ENCODE measurements around the gene ZNF18. TPM values are rescaled to one million over a fixed set of nuclear protein-coding genes. Genes with fewer than 3 reads are reported as not detected.

Gene ZNF18, protein sequence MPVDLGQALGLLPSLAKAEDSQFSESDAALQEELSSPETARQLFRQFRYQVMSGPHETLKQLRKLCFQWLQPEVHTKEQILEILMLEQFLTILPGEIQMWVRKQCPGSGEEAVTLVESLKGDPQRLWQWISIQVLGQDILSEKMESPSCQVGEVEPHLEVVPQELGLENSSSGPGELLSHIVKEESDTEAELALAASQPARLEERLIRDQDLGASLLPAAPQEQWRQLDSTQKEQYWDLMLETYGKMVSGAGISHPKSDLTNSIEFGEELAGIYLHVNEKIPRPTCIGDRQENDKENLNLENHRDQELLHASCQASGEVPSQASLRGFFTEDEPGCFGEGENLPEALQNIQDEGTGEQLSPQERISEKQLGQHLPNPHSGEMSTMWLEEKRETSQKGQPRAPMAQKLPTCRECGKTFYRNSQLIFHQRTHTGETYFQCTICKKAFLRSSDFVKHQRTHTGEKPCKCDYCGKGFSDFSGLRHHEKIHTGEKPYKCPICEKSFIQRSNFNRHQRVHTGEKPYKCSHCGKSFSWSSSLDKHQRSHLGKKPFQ
- 6.3 to 8.4 TPM (median 7.7 TPM) in 3 replicates for polyA plus RNA-seq
- polyA plus RNA-seq (2011; ENCODE audit: low read depth) = 3.3 TPM
- 3.4 and 5.6 TPM in 2 replicates for polyA plus RNA-seq (2011; cell fraction: cytosol; rRNA removed)
- 13.7 TPM in 2 replicates for polyA plus RNA-seq (2011; cell fraction: nucleus; rRNA removed)
- 4.7 and 6.9 TPM in 2 replicates for polyA plus RNA-seq (2012; ENCODE audit: low replicate concordance)
- 3.6 to 6.8 TPM (median 6.5 TPM) in 3 replicates for polyA minus RNA-seq
- 4.2 TPM for polyA minus RNA-seq (2011; cell fraction: cytosol; rRNA and poly(A)+ RNA removed)
- 5.3 and 9.8 TPM in 2 replicates for polyA minus RNA-seq (2011; cell fraction: nucleus; rRNA and poly(A)+ RNA removed)

DNA sequence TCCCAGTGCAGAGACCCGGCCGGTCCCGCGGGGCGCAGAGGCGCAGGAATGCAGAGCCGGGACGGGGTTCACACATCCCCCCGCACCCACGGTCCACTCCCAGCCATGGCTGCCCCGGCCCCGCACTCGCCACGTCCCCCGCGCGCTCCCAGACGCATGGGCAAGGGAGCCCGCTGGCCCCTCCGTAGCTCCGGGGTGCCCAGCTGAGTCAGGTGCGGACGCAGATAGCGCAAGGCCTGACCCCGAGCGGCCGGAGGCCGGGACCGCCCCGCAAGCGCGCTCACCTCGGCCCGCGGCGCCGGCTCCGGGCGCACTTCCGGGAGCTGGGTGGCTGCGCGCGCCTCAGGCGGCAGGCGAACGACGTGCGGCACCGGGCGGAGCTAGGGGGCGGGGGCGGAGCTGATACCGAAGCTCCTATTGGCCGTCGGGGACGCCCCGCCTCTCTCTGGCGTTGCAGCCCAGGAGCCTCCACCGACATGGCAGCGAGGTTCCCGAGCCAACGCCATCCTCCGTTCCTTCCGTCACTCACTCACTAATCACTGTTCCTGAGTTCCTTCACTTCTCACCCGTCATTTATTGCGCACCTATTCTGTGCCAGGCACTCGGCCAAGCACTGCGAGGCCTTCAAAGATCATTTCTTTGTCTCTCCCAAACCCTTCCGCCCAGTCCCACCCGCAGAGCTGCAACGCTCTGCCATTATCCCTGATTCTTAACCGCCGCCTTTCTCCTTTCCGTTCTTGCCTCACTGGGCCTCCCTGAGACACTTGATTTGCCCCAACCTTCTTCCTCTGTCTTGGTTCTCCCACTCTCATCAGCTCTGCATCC lies at the start of gene ZNF18:
Gene ZNF18, minus strand, starts transcription at position 329 of the 825 bp plus-strand sequence. CDS start 4,646 bp downstream, outside the sequence.
- H3K4me2 ChIP-seq (ENCODE audit: control insufficient read depth, extremely low read depth, insufficient read depth, low read depth, low read length) = peak within 1 kb of the TSS; percentile 94
- H3K9me1 ChIP-seq (ENCODE audit: control insufficient read depth, extremely low read depth, insufficient read depth, low read length) = no peaks in the 10 kb centered on the region
- no peaks in the 10 kb centered on the region for H3K36me3 ChIP-seq (ENCODE audit: control insufficient read depth in 2 of 2, extremely low read depth in 1 of 2, insufficient read depth in 2 of 2, low read length in 2 of 2)
- H3K27me3 ChIP-seq (ENCODE audit: control insufficient read depth, extremely low read depth, insufficient read depth, low read length) = no peaks in the 10 kb centered on the region
- H4K20me1 ChIP-seq (ENCODE audit: control insufficient read depth, extremely low read depth, insufficient read depth, low read length) = no peaks in the 10 kb centered on the region
- peak within 1 kb of the TSS; percentile 78 to 88 (median 86) for H3K4me3 ChIP-seq (ENCODE audit: control insufficient read depth in 2 of 3, extremely low read depth in 1 of 3, insufficient read depth in 2 of 3, low read depth in 1 of 3, low read length in 3 of 3)
- FAIRE-seq (peak; percentile 48), DNase-seq (ENCODE audit: low read depth, low spot score) (no peak)
- TF ChIP-seq, protein P1, sequence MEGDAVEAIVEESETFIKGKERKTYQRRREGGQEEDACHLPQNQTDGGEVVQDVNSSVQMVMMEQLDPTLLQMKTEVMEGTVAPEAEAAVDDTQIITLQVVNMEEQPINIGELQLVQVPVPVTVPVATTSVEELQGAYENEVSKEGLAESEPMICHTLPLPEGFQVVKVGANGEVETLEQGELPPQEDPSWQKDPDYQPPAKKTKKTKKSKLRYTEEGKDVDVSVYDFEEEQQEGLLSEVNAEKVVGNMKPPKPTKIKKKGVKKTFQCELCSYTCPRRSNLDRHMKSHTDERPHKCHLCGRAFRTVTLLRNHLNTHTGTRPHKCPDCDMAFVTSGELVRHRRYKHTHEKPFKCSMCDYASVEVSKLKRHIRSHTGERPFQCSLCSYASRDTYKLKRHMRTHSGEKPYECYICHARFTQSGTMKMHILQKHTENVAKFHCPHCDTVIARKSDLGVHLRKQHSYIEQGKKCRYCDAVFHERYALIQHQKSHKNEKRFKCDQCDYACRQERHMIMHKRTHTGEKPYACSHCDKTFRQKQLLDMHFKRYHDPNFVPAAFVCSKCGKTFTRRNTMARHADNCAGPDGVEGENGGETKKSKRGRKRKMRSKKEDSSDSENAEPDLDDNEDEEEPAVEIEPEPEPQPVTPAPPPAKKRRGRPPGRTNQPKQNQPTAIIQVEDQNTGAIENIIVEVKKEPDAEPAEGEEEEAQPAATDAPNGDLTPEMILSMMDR (optimal IDR thresholded peaks at IDR 0.05 in 1 of 3, IDR thresholded peaks at IDR 0.05 in 1 of 3, conservative IDR thresholded peaks at IDR 0.05 in 1 of 3; ENCODE audit: extremely low read depth in 1 of 3, insufficient read depth in 2 of 3, low read length in 3 of 3) = no peak
- no peak for TF ChIP-seq EZH2 (IDR thresholded peaks at IDR 0.05; ENCODE audit: low read length)
- peaks cover 6% of the 10 kb centered on the region for H3K4me1 ChIP-seq (ENCODE audit: control insufficient read depth, extremely low read depth, insufficient read depth, low read length)
- no peaks in the 10 kb centered on the region for H3K9me3 ChIP-seq (ENCODE audit: control insufficient read depth, low read depth, low read length)
- peak within 1 kb of the TSS; percentile 78 for H3K27ac ChIP-seq (ENCODE audit: control insufficient read depth, insufficient read depth, low read length)
- dilution Hi-C loops (cut with MboI; ENCODE audit: extremely low pct_ligation_motif_present, low sequenced_read_pairs) = no loop called here
- peak within 1 kb of the TSS; percentile 84 for H3K9ac ChIP-seq (ENCODE audit: control insufficient read depth, extremely low read depth, insufficient read depth, low read length)
- peaks cover 2% of the 10 kb centered on the region for H3K79me2 ChIP-seq (ENCODE audit: control insufficient read depth, insufficient read depth, low read length)
- peak within 1 kb of the TSS; percentile 94 for H2AFZ ChIP-seq (ENCODE audit: control insufficient read depth, low read length)

DNA sequence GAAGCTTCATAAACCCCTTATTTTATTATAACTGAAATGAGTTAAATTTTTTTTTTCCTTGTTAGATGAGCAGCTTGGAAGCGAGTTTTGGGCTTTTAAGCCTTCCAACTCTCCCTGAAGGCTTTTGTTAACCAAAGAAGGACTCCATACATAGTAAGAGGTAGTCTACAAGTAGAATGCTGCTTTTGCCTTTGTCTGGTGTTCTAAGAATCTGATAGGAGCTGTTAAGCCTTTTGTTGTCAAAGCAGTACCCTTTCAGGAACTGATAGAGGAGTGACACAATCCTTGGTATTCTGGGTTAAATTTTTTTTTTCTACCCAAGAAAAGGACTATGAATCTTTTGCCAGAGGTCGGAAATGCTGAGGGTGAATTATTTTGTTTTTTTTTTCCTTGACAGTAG lies 49.5 kb upstream of the ZNF18 start:
- Histone ChIP-seq H3K4me1 (ENCODE audit: control insufficient read depth, extremely low read depth, insufficient read depth, low read length) (peaks cover 26% of the 10 kb centered on the region), H3K36me3 (ENCODE audit: control insufficient read depth in 2 of 2, extremely low read depth in 1 of 2, insufficient read depth in 2 of 2, low read length in 2 of 2) (no peaks in the 10 kb centered on the region), H3K27me3 (ENCODE audit: control insufficient read depth, extremely low read depth, insufficient read depth, low read length) (no peaks in the 10 kb centered on the region), H3K4me2 (ENCODE audit: control insufficient read depth, extremely low read depth, insufficient read depth, low read depth, low read length) (peak overlapping the region; percentile 30), H3K9me1 (ENCODE audit: control insufficient read depth, extremely low read depth, insufficient read depth, low read length) (peaks cover 3% of the 10 kb centered on the region), H3K4me3 (ENCODE audit: control insufficient read depth in 2 of 3, extremely low read depth in 1 of 3, insufficient read depth in 2 of 3, low read depth in 1 of 3, low read length in 3 of 3) (no peak overlapping the region), H3K9ac (ENCODE audit: control insufficient read depth, extremely low read depth, insufficient read depth, low read length) (no peak overlapping the region), H3K79me2 (ENCODE audit: control insufficient read depth, insufficient read depth, low read length) (peaks cover 94% of the 10 kb centered on the region), H4K20me1 (ENCODE audit: control insufficient read depth, extremely low read depth, insufficient read depth, low read length) (peaks cover 12% of the 10 kb centered on the region), H2AFZ (ENCODE audit: control insufficient read depth, low read length) (no peak overlapping the region), H3K27ac (ENCODE audit: control insufficient read depth, insufficient read depth, low read length) (no peak overlapping the region), H3K9me3 (ENCODE audit: control insufficient read depth, low read depth, low read length) (no peaks in the 10 kb centered on the region)
- TF ChIP-seq, protein P1 (optimal IDR thresholded peaks at IDR 0.05 in 1 of 3, IDR thresholded peaks at IDR 0.05 in 1 of 3, conservative IDR thresholded peaks at IDR 0.05 in 1 of 3; ENCODE audit: extremely low read depth in 1 of 3, insufficient read depth in 2 of 3, low read length in 3 of 3) = no peak
- no peak for TF ChIP-seq EZH2 (IDR thresholded peaks at IDR 0.05; ENCODE audit: low read length)
- no peak for FAIRE-seq
- dilution Hi-C loops (cut with MboI; ENCODE audit: extremely low pct_ligation_motif_present, low sequenced_read_pairs) = no loop called here
- DNase-seq (ENCODE audit: low read depth, low spot score) = no peak

Measured in keratinocyte (primary cell).